NOMO-1 treated with DMSO at 0.1 percent for 48 hours (cell line): ENCODE data around the gene ERBB4.

ENCODE experiments used
- DNase-seq: peaks from one replicate; lab custom pipeline; 2025; ENCODE audit not compliant: unreplicated experiment; lab: John Stamatoyannopoulos, UW

ERBB4 gene

DNA sequence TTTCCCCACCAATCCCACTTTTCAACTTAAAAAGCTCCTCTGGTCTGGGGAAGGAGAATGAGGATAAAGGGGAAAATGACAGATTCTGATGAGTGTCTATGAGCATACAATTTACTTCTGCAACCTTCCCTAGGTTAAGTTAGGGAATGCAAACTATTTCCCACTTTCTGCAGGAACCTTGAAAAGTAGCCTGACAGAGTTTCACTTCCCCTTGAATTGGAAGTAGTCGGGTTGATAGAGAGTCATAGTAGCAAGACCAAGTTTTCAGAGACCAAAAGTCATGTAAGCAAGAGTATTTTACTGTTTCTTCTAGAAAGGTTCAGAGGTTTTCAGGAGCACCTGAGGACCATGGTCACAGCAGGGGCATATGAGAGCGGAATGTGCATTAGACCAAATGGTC is 1167.1 kb downstream of the ERBB4 start:
- peak; percentile 69 for DNase-seq

DNA sequence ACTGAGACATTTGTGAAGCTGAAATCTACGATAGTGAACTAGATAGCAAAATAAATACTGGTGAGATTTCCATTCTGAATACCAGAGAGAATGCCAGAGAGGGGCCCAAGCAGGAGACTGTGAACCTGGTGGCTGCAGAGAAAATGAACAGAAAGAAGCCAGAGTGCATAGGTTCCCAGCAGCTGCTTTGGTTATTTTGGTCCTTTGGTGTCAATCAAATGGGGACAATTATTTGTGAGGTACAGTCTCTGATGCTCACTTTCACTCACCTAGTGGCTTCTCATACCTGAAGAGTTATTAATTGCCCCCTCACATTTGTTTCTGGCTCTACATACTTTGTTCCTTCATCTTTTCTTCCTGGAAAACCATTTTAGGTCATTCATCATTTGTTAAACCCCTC is 1170.1 kb downstream of the ERBB4 start:
- DNase-seq, result no peak

DNA sequence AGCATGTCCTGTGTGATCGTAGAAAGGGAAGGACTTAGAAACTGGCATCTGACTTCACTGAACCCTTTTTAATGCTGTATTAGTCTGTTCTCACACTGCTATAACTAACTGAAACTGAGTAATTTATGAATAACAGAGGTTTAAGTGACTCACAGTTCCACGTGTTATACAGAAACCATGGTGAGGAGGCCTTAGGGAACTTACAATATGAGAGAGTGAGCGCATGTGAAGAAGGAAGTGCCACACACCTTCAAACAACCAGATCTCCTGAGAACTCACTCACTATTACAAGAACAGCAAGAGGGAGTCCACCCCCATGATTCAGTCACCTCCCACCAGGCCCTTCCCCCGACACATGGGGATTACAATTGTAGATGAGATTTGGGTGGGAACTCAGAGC is 1170.9 kb downstream of the ERBB4 start:
- DNase-seq, result peak; percentile 79

DNA sequence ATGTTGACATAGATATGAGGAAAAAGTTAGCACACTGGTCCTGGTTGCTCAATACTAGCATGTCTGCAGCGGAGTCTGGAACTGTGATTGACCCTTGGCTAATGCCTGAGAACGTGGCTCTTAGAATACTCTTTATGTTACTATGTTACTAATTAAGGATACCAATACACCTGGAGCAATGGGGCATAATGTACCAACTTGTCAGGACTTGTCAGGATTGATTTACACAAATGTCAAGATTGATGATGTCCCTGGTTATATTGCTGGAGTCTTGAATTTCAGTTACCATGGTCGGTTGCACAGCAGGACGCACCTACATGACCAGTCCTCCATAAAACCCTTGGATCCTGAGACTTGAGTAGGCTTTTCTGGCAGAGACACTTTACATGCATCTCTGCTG is 1171.3 kb downstream of the ERBB4 start:
- no peak for DNase-seq

DNA sequence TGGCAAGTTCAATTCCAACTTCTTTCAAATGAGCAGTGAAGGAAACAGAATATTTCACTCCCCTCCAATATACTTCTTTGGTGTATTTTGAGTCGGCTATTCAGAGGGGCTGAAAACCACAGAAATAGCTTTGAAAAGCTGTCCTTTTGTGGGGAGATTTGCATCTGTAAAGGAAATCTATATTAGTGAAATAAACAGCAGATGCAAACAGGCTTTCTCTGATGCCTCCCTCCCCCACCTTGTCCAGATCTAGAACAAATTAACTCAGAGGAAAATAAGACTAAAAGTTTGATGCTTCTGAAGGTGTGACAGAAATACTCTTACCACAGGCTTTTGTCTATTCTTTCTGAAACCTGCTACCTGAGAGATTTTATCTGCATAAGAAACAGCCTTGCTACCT is 1173.7 kb downstream of the ERBB4 start:
- DNase-seq, result no peak

DNA sequence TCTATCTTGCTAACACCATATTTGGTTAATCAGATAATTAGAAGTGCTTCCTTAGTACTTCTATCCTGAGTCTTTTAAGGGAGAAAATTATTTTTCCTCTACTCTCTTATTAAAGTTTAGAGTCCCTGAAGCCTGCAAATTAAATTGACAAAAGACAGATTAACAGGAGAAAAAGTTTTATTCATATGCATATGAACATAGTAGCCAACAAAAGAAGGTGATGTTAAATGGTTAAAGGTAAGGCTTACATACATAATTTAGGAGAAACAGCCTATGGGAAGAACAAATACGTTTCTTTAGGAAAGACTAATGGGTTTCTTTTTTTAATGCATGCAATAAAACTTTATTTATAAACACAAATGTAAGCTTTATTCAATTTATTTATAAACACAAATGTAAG is 1177.2 kb downstream of the ERBB4 start:
- no peak for DNase-seq

DNA sequence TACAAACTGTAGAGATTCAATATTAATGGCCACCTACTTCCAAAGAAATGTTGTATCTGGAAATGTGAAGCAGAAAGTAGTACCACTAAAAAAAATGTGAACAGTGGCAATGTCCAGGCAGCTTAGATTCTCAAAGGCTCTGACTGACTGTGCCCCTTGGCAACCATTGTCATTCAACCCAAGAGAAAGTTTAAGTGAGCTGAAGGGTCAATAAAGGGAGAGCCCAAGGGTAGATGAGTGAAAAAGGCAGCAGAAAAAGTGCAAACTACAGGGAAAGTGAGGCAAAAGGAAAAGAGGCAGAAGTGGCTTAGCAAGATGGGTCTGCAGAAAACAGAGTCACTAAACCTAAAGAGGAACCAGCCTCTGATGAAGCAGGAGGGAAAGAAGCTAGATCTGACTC is 1179.3 kb downstream of the ERBB4 start:
- DNase-seq, result no peak

DNA sequence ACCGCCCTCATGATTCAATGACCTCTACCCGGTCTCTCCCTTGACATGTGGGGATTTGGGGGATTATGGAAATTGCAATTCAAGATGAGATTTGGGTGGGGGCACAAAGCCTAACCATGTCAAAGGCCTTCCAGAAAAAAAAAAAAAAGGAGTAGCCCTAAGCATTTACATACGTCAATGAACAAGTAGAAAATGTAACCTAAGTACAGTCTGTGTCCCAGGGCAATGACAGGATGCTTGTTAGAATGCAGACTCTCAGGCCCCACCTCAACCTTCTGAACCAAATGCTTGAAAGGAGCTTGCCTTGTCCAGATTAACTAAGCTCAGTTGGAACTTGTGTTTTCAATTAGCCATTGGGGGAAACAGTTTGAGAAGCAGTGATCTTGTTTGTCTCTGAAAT is 1180.1 kb downstream of the ERBB4 start:
- no peak for DNase-seq

DNA sequence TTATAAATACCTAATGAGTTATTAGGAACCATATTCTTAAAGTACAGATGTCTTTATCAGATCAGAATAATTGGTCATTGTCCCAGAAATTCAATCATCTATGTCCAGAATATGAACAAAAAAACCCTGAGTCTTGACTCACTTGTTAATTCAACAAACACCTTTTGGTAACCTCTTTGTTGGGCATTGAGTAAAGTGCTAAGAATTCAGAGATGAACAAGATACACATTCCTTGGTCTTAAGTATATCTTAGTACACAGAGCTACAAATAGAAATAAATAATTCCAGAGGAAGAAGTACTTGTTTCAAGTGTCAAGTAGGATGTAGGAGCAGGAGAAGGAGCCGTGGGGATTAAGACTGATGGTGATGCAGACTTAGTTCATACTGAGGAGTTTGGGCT is 1184.1 kb downstream of the ERBB4 start:
- no peak for DNase-seq

DNA sequence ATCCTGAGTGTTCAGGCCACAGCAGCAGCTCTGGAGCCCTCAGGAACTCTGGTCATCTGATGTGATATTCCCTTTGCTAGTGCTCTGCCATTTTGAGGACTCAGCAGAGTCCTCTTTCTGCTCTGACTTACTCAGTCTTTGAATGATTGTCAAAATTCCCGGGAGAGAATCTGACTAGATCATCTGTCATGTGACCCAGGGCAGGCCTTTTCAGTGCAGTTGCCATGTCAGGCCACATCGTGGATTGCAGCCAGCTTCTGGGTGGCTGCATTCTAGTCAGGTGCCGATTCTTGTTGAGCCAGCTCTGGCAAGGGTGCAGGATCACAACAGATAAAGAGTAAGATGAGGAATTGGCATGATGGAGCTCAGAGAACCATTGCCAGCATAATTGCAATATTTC is 1186.6 kb downstream of the ERBB4 start:
- DNase-seq, result no peak

DNA sequence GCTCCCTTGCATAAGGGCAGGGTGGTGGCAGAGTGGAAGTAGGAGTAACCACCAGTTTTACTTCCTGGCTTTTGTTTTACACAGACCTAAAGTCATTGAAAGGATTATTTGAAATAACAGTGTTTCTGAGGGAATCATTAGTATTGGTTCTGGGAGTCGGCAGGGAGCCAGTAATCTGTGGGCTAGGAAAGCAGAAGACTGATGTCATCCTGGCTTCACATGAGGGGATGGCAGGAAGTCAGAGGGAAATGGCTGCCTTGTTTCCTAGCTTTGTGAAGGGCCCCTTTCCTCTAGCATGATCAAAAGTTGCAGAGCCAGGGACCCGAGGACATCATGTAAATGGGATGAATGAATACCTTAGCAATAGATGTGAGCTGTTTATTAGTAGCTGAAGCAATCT is 1189.6 kb downstream of the ERBB4 start:
- DNase-seq, result no peak

DNA sequence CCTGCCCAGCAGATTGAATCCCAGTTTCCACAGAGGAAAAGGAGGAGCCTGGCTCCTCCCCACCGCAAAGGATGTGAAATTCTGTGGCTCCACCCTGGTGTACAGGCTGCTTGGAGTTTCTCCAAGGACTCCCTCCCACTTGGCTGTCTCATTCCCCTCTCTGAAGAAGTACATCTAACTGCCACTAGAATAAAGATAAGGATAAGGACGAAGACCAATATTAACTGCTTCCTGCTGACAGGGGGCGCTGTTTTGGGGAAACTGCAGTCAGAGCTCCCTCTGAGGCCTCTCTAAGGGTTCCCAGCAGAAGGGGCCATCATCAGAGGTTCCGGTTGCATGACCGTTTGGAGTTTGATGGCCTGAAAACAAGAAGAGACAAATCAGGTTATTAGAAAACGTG is 1191.3 kb downstream of the ERBB4 start:
- no peak for DNase-seq

DNA sequence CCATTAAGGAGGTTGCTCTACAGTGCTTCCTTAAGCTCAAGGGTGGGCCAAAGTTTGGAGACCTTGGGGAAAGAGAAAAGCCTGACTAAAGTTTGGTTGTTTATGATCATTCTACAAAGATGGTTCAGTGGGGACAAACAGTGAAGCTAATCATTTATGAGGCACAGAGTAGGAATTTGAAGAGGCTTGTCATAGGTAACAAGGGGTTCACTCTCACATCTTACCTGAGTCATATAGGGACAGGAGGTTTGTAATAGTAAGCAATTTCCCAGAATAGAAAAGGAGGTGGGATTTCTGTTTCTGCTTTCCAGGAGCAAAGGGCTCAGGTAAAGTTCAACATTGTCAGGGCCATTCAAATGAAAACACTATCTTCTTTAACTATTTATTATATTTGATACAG is 1194.3 kb downstream of the ERBB4 start:
- no peak for DNase-seq

DNA sequence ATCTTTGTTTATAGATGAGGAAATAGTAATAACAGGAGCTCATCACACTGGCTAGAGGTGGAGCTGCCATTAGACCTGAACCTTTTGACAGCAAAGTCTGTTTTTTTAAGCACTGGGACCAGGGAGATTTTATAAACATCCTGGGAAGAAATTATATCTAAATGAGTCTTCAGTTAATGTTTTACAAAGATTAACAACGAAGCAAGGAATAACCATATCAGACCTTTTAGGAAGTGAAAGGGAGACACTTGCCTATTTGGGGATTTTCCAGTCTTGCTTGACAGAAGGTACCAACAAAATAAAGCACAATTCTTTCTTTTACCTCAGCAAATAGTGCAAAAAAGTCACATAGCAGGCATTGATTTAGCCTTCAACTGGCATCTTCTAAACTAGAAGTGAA is 1205.2 kb downstream of the ERBB4 start:
- DNase-seq, result no peak

DNA sequence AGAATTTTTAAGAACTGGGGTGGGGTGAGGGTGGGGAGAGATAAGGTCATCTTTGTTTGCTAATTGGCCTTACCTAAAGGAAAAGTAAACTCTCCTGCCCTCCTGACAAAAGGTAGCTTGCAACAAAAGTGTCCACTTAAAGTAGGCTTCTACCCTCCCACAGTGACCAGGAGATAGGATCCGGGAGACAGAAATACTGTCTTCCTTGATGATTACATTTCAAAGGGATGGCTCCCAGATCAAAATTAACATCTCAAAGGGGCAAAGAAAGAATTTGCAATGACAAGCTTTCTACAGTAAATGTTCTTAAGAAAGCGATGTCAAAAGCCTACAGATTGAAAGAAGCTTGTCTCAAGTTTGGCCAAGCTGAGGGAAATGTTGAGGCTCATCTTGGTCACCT is 1206.9 kb downstream of the ERBB4 start:
- DNase-seq, result no peak

DNA sequence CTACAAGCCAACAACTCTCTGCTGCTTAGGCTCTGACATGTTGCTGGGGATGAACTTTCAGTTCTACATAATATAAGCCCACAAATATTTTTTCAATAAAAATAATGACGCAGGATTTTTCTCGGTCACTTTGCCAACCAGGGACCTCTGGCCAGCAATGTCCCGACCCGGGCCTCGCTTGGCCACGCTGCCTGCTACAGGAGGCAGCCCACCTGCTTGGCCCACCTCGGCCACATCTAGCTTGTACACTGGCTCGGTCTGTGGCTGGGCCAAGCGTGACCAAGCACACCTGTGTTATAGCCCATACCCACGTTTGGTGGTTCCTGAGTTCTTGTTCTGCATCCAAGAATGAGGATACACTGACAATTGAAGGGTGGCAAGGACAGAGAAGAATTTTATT is 1208.7 kb downstream of the ERBB4 start:
- DNase-seq, result no peak

DNA sequence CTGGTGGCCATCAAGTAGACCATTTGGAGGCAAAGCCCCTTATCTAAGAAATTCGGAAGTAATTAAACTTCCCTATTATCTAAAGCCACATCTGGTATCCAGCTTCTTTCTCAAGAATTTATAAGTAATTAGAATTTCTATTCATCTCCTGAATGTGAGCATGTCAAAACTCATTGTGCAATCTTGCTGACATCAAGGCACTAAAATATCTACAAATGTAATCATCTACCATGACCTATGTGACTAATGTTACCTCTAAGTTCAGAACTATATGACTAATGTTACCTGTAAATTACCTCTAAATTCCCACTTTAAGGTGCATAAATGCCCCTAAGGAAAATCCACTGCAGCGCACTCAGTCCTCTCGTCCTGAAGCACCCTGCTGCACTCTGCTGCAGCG is 1209.2 kb downstream of the ERBB4 start:
- no peak for DNase-seq

DNA sequence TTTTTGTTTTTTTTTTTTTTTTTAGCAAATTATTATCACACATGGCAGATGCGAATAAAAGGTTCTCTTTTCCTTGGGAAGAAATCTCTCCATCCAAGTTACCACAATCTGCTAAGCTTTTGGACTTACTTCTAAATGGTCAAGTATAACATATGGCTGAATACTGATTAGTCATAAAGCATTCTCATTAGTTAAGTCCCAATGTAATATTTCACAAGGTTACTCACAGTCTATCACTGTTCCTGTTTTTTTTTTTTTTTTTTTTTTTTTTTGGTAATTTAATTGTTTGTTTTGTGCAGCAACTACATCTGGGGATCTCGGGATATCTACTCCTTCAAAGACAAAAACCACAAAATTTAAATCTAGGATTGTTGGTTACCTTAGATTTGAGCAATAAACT is 1210.5 kb downstream of the ERBB4 start:
- no peak for DNase-seq
